K562 (cell line): ENCODE data around the gene LYPD3. TPM values are rescaled to one million over a fixed set of nuclear protein-coding genes. Genes with fewer than 3 reads are reported as not detected.
A peak's percentile ranks its signal among the peaks of the same experiment; 100 is the strongest.

ENCODE experiments used
- ATAC-seq: fragments of 200-7000 bp; cut with Tn5 transposase; 3 replicates; pipeline ENCODE4 v1.9.1; 2020; ENCODE audit warnings: moderate library complexity
- BruUV-seq: library from RNA; stranded (reverse); fragments of 400-500 nt; replicated peaks from 2 replicates; lab custom pipeline; 2021; lab: Mats Ljungman, UMichigan
- CTCF ChIA-PET: fragments of 300-600 bp; formaldehyde crosslinking; extraction: SDS; loops from one replicate; lab custom pipeline; 2021; ENCODE audit warnings: low intra/inter-chr PET ratio; lab: Yijun Ruan, JAX
- POLR2A ChIA-PET: fragments of 300-600, 350-650 bp; sonication (Branson Sonifier 250); formaldehyde crosslinking; extraction: SDS; loops from one replicate; lab custom pipeline; 2021; ENCODE audit warnings: antibody characterized with exemption, inconsistent platforms; lab: Yijun Ruan, JAX
- DNase-seq, 4 experiments: peaks; one replicate each; pipeline versions ENCODE4 v3.0.0 to v3.0.0-alpha.2; 2011 to 2018; ENCODE audit warnings: low spot score in 3 of 4, mixed read lengths in 3 of 4; ENCODE audit errors: extremely low read depth in 1 of 4
- FAIRE-seq: peaks from 2 replicates; lab custom pipeline; 2011; peaks lifted over from hg19 to GRCh38; lab: Jason Lieb, UNC
- H2AFZ ChIP-seq: 2 replicates; pipeline ENCODE4 v1.6.0; 2011; ENCODE audit warnings: low read depth, low read length, control low read depth, inconsistent platforms
- H3K27ac ChIP-seq: fragments of 200-600 bp; 3 replicates; pipeline ENCODE4 v1.8.0; 2011; ENCODE audit warnings: low read depth, mild to moderate bottlenecking, control low read depth, inconsistent platforms, low read length, moderate library complexity, mixed read lengths; ENCODE audit errors: extremely low read depth
- H3K27me3 ChIP-seq, 2 experiments: fragments of 300-600 bp in 1 of 2; 2 replicates in 1 of 2; 3 replicates in 1 of 2; pipeline versions ENCODE4 v1.6.0 to v1.8.0; 2011; ENCODE audit warnings: inconsistent platforms in 2 of 2, low read length in 2 of 2, mild to moderate bottlenecking in 1 of 2, mixed read lengths in 1 of 2, moderate library complexity in 1 of 2; ENCODE audit not compliant: control insufficient read depth in 2 of 2, insufficient read depth in 2 of 2
- H3K36me3 ChIP-seq: fragments of 300-600 bp; 3 replicates; pipeline ENCODE4 v1.8.0; 2011; ENCODE audit warnings: mild to moderate bottlenecking, low read length, inconsistent platforms; ENCODE audit not compliant: control insufficient read depth, insufficient read depth
- H3K4me1 ChIP-seq, 2 experiments: fragments of 200-600 bp in 1 of 2; replicated peaks in 1 of 2; 2 replicates in 1 of 2; 3 replicates in 1 of 2; pipeline versions ENCODE4 v1.5.1 to v1.8.0; 2011; ENCODE audit warnings: inconsistent platforms in 2 of 2, low read length in 2 of 2, mild to moderate bottlenecking in 1 of 2, mixed read lengths in 1 of 2, moderate library complexity in 1 of 2; ENCODE audit not compliant: control insufficient read depth in 2 of 2, insufficient read depth in 2 of 2
- H3K4me2 ChIP-seq: 2 replicates; pipeline ENCODE4 v1.6.1; 2011; ENCODE audit warnings: low read length, control low read depth, inconsistent platforms, mixed read lengths; ENCODE audit not compliant: insufficient read depth
- H3K4me3 ChIP-seq: fragments of 200-600 bp; sonication (generic), shearing (Covaris generic); 2 replicates; pipeline ENCODE4 v1.5.1; 2016; ENCODE audit warnings: control low read depth, inconsistent platforms
- H3K79me2 ChIP-seq: fragments of 200-600 bp; 3 replicates; pipeline ENCODE4 v1.8.0; 2011; ENCODE audit warnings: low read length, inconsistent platforms; ENCODE audit not compliant: control insufficient read depth, insufficient read depth
- H3K9ac ChIP-seq, 2 experiments: 2 replicates each; pipeline versions ENCODE4 v1.6.0 to v1.6.1; 2011; ENCODE audit warnings: low read depth in 2 of 2, low read length in 2 of 2, control low read depth in 1 of 2, inconsistent platforms in 1 of 2, mild to moderate bottlenecking in 1 of 2, mixed read lengths in 1 of 2; ENCODE audit not compliant: insufficient read depth in 1 of 2
- H3K9me1 ChIP-seq: one replicate; pipeline ENCODE4 v1.6.0; 2011; ENCODE audit warnings: inconsistent platforms, mild to moderate bottlenecking, low read length, moderate library complexity; ENCODE audit not compliant: control insufficient read depth, insufficient read depth
- H3K9me3 ChIP-seq: replicated peaks from 2 replicates; pipeline ENCODE4 v1.5.1; 2011; ENCODE audit warnings: low read depth, low read length, inconsistent platforms; ENCODE audit not compliant: control insufficient read depth, insufficient read depth
- H4K20me1 ChIP-seq: replicated peaks from 2 replicates; pipeline ENCODE4 v1.6.1; 2011; ENCODE audit warnings: low read length, inconsistent platforms, mixed read lengths; ENCODE audit not compliant: control insufficient read depth, insufficient read depth
- CTCFL ChIP-seq: IDR thresholded peaks from 2 replicates; pipeline ENCODE4 v1.6.1; 2011; ENCODE audit warnings: borderline replicate concordance, low read depth, mild to moderate bottlenecking, moderate library complexity, low read length; ENCODE audit not compliant: insufficient read depth, poor library complexity, severe bottlenecking
- EP300 ChIP-seq: IDR thresholded peaks from 2 replicates; pipeline ENCODE4 v1.6.1; 2012; ENCODE audit warnings: low read length, improper control_type of control experiment
- FOXO4 ChIP-seq: fragments of 450-650 bp; formaldehyde crosslinking; IDR thresholded peaks from 2 replicates; pipeline ENCODE4 v1.4.0; 2020; ENCODE audit warnings: mild to moderate bottlenecking, moderate library complexity
- HDAC1 ChIP-seq, 2 experiments: fragments of 450-650 bp; IDR thresholded peaks; 2 replicates each; pipeline ENCODE4 v1.6.1; 2016 to 2017; ENCODE audit warnings: inconsistent platforms in 1 of 2, mild to moderate bottlenecking in 1 of 2, moderate library complexity in 1 of 2
- ILK ChIP-seq: fragments of 450-650 bp; IDR thresholded peaks from 2 replicates; pipeline ENCODE4 v1.6.1; 2016; ENCODE audit warnings: missing genetic modification characterization, low read depth, mild to moderate bottlenecking, missing compliant biosample characterization, moderate library complexity, borderline replicate concordance
- KAT7 ChIP-seq: sonication (generic); formaldehyde crosslinking; IDR thresholded peaks from 2 replicates; pipeline ENCODE4 v1.8.0; 2022; ENCODE audit warnings: missing genetic modification reagents, mild to moderate bottlenecking, borderline replicate concordance
- L3MBTL2 ChIP-seq: fragments of 450-650 bp; IDR thresholded peaks from 2 replicates; pipeline ENCODE4 v1.6.1; 2016; ENCODE audit warnings: mild to moderate bottlenecking, moderate library complexity
- TAL1 ChIP-seq: fragments of 450-650 bp; IDR thresholded peaks from 2 replicates; pipeline ENCODE4 v1.6.1; 2016; ENCODE audit warnings: mild to moderate bottlenecking
- TFAM ChIP-seq: fragments of 250-450 bp; sonication (Bioruptor Pico); conservative IDR thresholded peaks from 2 replicates; pipeline ENCODE4 v1.5.0; 2021; ENCODE audit warnings: mild to moderate bottlenecking, moderate library complexity
- UBTF ChIP-seq, 2 experiments: IDR thresholded peaks; 2 replicates each; pipeline ENCODE4 v1.6.1; 2012; ENCODE audit warnings: improper control_type of control experiment in 2 of 2, low read depth in 2 of 2, low read length in 2 of 2, borderline replicate concordance in 1 of 2
- ZNF146 ChIP-seq: IDR thresholded peaks from one replicate; pipeline ENCODE4 v1.6.1; 2018; ENCODE audit warnings: missing compliant biosample characterization; ENCODE audit not compliant: unreplicated experiment
- ZNF57 ChIP-seq: fragments of 450-650 bp; formaldehyde crosslinking; IDR thresholded peaks from 2 replicates; pipeline ENCODE4 v1.4.0; 2020; ENCODE audit warnings: mild to moderate bottlenecking, moderate library complexity
- WGBS: fragments of 100-300 bp; shearing (Covaris generic); methylation state at CpG from one replicate; pipeline ENCODE4 v1.1.6; 2016; ENCODE audit warnings: low coverage, mixed read lengths; ENCODE audit not compliant: insufficient coverage; ENCODE audit errors: missing lambda C conversion rate; 5-methylcytosine and 5-hydroxymethylcytosine counted together
- in situ Hi-C: fragments of 300-500 bp; cut with MboI; formaldehyde crosslinking; loops from 4 replicates; pipeline ENCODE4 v1.15.0; 2018; ENCODE audit warnings: inconsistent platforms, mixed read lengths
- intact Hi-C: fragments of 100-400 bp; cut with micrococcal nuclease; formaldehyde crosslinking; loops from 2 replicates; pipeline ENCODE4 v1.14.2; 2022
- polyA plus RNA-seq, 8 experiments: library from polyadenylated mRNA; depleted of rRNA in 4 of 8; stranded (reverse) in 5 of 8; unstranded in 3 of 8; fragments of >200 nt; fragmentation: Nextera tagmentation in 2 of 8; fragmentation: Illumina TruSeq in 1 of 8; extraction: Ambion mirVana in 2 of 8; extraction: Trizol in 1 of 8; gene quantifications; 2 replicates each; pipeline versions ENCODE4 v1.2.1 to v1.2.3, GENCODE V29; 2011 to 2014; ENCODE audit warnings: inconsistent platforms in 1 of 8, missing spikeins in 1 of 8
- total RNA-seq, 7 experiments: library from RNA; depleted of rRNA in 6 of 7; stranded (reverse); fragments of >200 nt in 6 of 7; fragmentation: Illumina TruSeq in 2 of 7; extraction: Trizol in 2 of 7; gene quantifications; 2 replicates each; pipeline versions ENCODE4 v1.2.1 to v1.2.3, GENCODE V29; 2011 to 2021; ENCODE audit warnings: low replicate concordance in 1 of 7

The LYPD3 gene
- total and polyA plus RNA-seq, 9 of the 15 experiments (the other 6 are each of a cell fraction or from before 2014, with no cell fraction given): 0.04 to 0.33 (median 0.20) TPM; not detected in 1

- no peak for TF ChIP-seq TAL1
- TF ChIP-seq TFAM (CRISPR knock-in tag): no peak
- TF ChIP-seq, all 486 proteins: peak for 46
These were observed 20.0 kb downstream of the LYPD3 start (continued) for GRCh38 chr19:43445426-43445825.

- 12% methylated on average over 15 of the region's 15 CpGs for WGBS
- peak; percentile 62 for ATAC-seq
- in situ Hi-C loops: loop anchor here (5.0 kb wide), 2 partner anchors 73 to 208 kb away; no protein-coding TSS in a partner anchor
- ChIA-PET CTCF (no interaction called here), POLR2A (interaction anchor here (0.6 to 0.7 kb wide), 3 partner anchors 13 to 131 kb away, joined by 3 to 4 read pairs (median 3); no protein-coding TSS in a partner anchor)
- peaks cover 3 to 10% of the 10 kb centered on the region in 2 experiments; a peak in 4 of 5 replicates for H3K4me1 ChIP-seq
- H3K4me2 ChIP-seq: peak overlapping the region; percentile 58
- H2AFZ ChIP-seq: peak overlapping the region; percentile 7; the same call in 1 of the 2 replicates
- H4K20me1 ChIP-seq: no peaks in the 10 kb centered on the region
- no peaks in the 10 kb centered on the region for H3K79me2 ChIP-seq
- no peaks in the 10 kb centered on the region for H3K27me3 ChIP-seq
- H3K27ac ChIP-seq: no peak overlapping the region
- H3K9ac ChIP-seq: no peak overlapping the region
- intact Hi-C loops: loop anchor here (5.0 to 10.0 kb wide), 3 partner anchors 58 to 210 kb away; partner anchors contain the start of gene PHLDB3
- H3K4me3 ChIP-seq: no peak overlapping the region
- no peaks in the 10 kb centered on the region for H3K36me3 ChIP-seq
- FAIRE-seq: peak; percentile 65
- H3K9me1 ChIP-seq: no peaks in the 10 kb centered on the region
- no peaks in the 10 kb centered on the region for H3K9me3 ChIP-seq
- peak in 1 of 4 experiments; percentile 62 for DNase-seq
- no TSS peak for BruUV-seq
- TF ChIP-seq EP300 (peak; percentile 59; the same call in 1 of the 2 replicates), ZNF57 (CRISPR knock-in tag) (no peak), UBTF (IDR thresholded peaks at IDR 0.05; ENCODE audit: borderline replicate concordance in 1 of 2, low read depth in 2 of 2, low read length in 2 of 2) (no peak), L3MBTL2 (no peak), ZNF146 (no peak), ILK (tag) (no peak), KAT7 (CRISPR knock-in tag) (no peak), FOXO4 (CRISPR knock-in tag) (no peak), HDAC1 (IDR thresholded peaks at IDR 0.05) (peak in 1 of 2 experiments; percentile 53; a peak in 1 of 4 replicates), CTCFL (no peak)
These were observed 20.7 kb downstream of the LYPD3 start for GRCh38 chr19:43444531-43445287.
